Measurements from ENCODE around the gene SUPT6H. TPM values are rescaled to one million over a fixed set of nuclear protein-coding genes. Genes with fewer than 3 reads are reported as not detected.

Gene SUPT6H
- total and polyA plus RNA-seq, 2 of the 8 experiments (the other 6 are each of a cell fraction or from before 2014, with no cell fraction given), result 32.0 to 59.9 TPM

DNA sequence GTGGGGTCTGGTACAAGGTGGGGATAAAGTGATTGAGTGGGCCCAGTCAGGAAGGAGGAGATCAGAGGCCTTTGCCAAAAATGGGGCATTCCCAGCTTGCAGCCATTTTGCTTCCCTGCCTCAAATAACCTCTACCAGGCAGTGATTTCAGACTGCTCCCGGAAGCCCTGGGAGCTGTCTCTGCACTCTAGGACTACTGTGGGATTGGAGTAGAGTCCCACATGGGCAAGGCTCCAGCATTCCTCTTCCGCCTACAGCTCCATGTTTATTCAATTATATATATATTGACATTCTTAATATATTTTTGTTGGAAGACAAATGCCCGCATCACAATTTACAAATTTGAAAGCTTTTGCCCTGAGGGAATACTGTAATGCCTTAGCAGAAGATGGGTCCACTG lies 13.5 kb downstream of the SUPT6H start:
- no peaks in the 10 kb centered on the region for H3K9me3 ChIP-seq (ENCODE audit: insufficient read depth in 2 of 2, low read depth in 1 of 2, low read length in 1 of 2)
- H3K4me1 ChIP-seq (replicated peaks in 1 of 4; ENCODE audit: control insufficient read depth in 3 of 4, insufficient read depth in 4 of 4, low read length in 3 of 4), result no peaks in the 10 kb centered on the region
- no peak overlapping the region for H3K23ac ChIP-seq (ENCODE audit: insufficient read length)
- TF ChIP-seq BCL11A (IDR thresholded peaks at IDR 0.05; ENCODE audit: low read depth in 2 of 2, low read length in 2 of 2) (no peak), MAFK (IDR thresholded peaks at IDR 0.05; ENCODE audit: low read depth, low read length) (no peak), RAD21 (IDR thresholded peaks at IDR 0.05 in 1 of 2, conservative IDR thresholded peaks at IDR 0.05 in 1 of 2; ENCODE audit: low read depth in 2 of 2, low read length in 2 of 2) (no peak), CHD2 (IDR thresholded peaks at IDR 0.05; ENCODE audit: low read length) (no peak), ZNF274 (IDR thresholded peaks at IDR 0.05; ENCODE audit: borderline replicate concordance, extremely low read depth, low read length) (no peak), HDAC2 (IDR thresholded peaks at IDR 0.05; ENCODE audit: borderline replicate concordance in 1 of 2, low read depth in 2 of 2, low read length in 2 of 2) (no peak), RXRA (IDR thresholded peaks at IDR 0.05; ENCODE audit: insufficient read depth, low read depth, low read length) (no peak), SP1 (IDR thresholded peaks at IDR 0.05; ENCODE audit: low read depth, low read length) (no peak), HDAC6 (IDR thresholded peaks at IDR 0.05; ENCODE audit: low read depth, low read length) (no peak), SIX5 (IDR thresholded peaks at IDR 0.05; ENCODE audit: low read depth, low read length) (no peak)
- TF ChIP-seq, protein P1, sequence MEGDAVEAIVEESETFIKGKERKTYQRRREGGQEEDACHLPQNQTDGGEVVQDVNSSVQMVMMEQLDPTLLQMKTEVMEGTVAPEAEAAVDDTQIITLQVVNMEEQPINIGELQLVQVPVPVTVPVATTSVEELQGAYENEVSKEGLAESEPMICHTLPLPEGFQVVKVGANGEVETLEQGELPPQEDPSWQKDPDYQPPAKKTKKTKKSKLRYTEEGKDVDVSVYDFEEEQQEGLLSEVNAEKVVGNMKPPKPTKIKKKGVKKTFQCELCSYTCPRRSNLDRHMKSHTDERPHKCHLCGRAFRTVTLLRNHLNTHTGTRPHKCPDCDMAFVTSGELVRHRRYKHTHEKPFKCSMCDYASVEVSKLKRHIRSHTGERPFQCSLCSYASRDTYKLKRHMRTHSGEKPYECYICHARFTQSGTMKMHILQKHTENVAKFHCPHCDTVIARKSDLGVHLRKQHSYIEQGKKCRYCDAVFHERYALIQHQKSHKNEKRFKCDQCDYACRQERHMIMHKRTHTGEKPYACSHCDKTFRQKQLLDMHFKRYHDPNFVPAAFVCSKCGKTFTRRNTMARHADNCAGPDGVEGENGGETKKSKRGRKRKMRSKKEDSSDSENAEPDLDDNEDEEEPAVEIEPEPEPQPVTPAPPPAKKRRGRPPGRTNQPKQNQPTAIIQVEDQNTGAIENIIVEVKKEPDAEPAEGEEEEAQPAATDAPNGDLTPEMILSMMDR (IDR thresholded peaks at IDR 0.05; ENCODE audit: control extremely low read depth in 1 of 3, insufficient read depth in 1 of 3, low read depth in 1 of 3, low read length in 3 of 3), result no peak
- H3K27me3 ChIP-seq (replicated peaks in 1 of 4; ENCODE audit: control insufficient read depth in 3 of 4, extremely low read depth in 1 of 4, insufficient read depth in 3 of 4, low read length in 3 of 4), result no peaks in the 10 kb centered on the region
- H2BK5ac ChIP-seq (ENCODE audit: low read depth, low read length), result no peak overlapping the region
- no peak overlapping the region for H4K91ac ChIP-seq (replicated peaks; ENCODE audit: insufficient read length, low read length)
- no peak overlapping the region for H4K5ac ChIP-seq (ENCODE audit: insufficient read length, low read depth, low read length)
- no peak overlapping the region for H3K27ac ChIP-seq (ENCODE audit: low read depth, low read length)
- H2BK15ac ChIP-seq (ENCODE audit: low read length), result no peak overlapping the region
- CTCF ChIA-PET (ENCODE audit: partially characterized antibody), result interaction anchor here (0.8 to 5.3 kb wide), 11 partner anchors 10 to 196 kb away, joined by 3 to 54 read pairs (median 5); partner anchors contain the start of gene BLTP2
- H3K4me3 ChIP-seq (ENCODE audit: extremely low read depth in 1 of 4, insufficient read depth in 2 of 4, low read depth in 3 of 4, low read length in 4 of 4), result no peak overlapping the region
- no peak overlapping the region for H4K8ac ChIP-seq (ENCODE audit: extremely low read depth, insufficient read depth, low read length)
- peaks cover 50 to 84% (median 78%) of the 10 kb centered on the region in 4 experiments for H3K36me3 ChIP-seq (ENCODE audit: control insufficient read depth in 2 of 4, insufficient read depth in 4 of 4, low read length in 3 of 4)
- no peaks in the 10 kb centered on the region for H3K23me2 ChIP-seq (ENCODE audit: low read depth, low read length)
- H2BK20ac ChIP-seq (ENCODE audit: low read length), result no peak overlapping the region
- H3K56ac ChIP-seq (replicated peaks; ENCODE audit: insufficient read length, low read depth, low read length), result no peak overlapping the region
- DNase-seq (ENCODE audit: low read depth in 1 of 2, low spot score in 2 of 2) (no peak), FAIRE-seq (no peak)
- H3K4me2 ChIP-seq (ENCODE audit: insufficient read depth in 1 of 2, low read depth in 2 of 2, low read length in 2 of 2), result no peak overlapping the region
- H4K20me1 ChIP-seq (replicated peaks in 1 of 2; ENCODE audit: control insufficient read depth in 1 of 2, insufficient read depth in 2 of 2, low read length in 2 of 2), result peaks cover 0 to 2% of the 10 kb centered on the region in 2 experiments
- H3K14ac ChIP-seq (ENCODE audit: insufficient read length), result no peak overlapping the region
- no peak overlapping the region for H3K4ac ChIP-seq (replicated peaks; ENCODE audit: insufficient read length, low read depth, low read length)
- no peak overlapping the region for H2AK5ac ChIP-seq (ENCODE audit: low read depth, low read length)
- no peak overlapping the region for H3K9ac ChIP-seq (replicated peaks in 1 of 4; ENCODE audit: extremely low read depth in 1 of 4, low read depth in 3 of 4, low read length in 3 of 4)
- POLR2A ChIA-PET (ENCODE audit: partially characterized antibody), result interaction anchor here (0.9 to 6.5 kb wide), 13 partner anchors 13 to 99 kb away, joined by 3 to 35 read pairs (median 4); partner anchors contain the start of genes ALDOC, SDF2, SUPT6H and TRAF4
- no peak overlapping the region for H3K18ac ChIP-seq (ENCODE audit: extremely low read depth, low read length)
- no peak overlapping the region for H2BK120ac ChIP-seq (replicated peaks; ENCODE audit: low read depth, low read length)
- no peaks in the 10 kb centered on the region for H3K79me1 ChIP-seq (ENCODE audit: low read depth, low read length)
- no peaks in the 10 kb centered on the region for H3K79me2 ChIP-seq (ENCODE audit: control insufficient read depth in 1 of 2, insufficient read depth in 2 of 2, low read length in 2 of 2)
- 98% methylated on average over 3 of the region's 3 CpGs; no CpG with 5 or more reads in 1 of the 2 experiments for WGBS, 2 experiments (ENCODE audit: extremely low coverage in 1 of 2, insufficient coverage in 1 of 2, insufficient read length in 1 of 2, insufficient replicate concordance in 2 of 2, low coverage in 1 of 2, low lambda C conversion rate in 2 of 2, missing lambda C conversion rate in 1 of 2)
- H2BK12ac ChIP-seq (ENCODE audit: low read depth, low read length), result no peak overlapping the region
- no peak overlapping the region for H2AFZ ChIP-seq (ENCODE audit: low read length)

Measured in H1 (cell line).